Measurements from ENCODE around the gene FNBP1. TPM values are rescaled to one million over a fixed set of nuclear protein-coding genes. Genes with fewer than 3 reads are reported as not detected.
A peak's percentile ranks its signal among the peaks of the same experiment; 100 is the strongest.

The FNBP1 gene
- total RNA-seq, result 100 to 1,000 TPM in 1 of 3 donors, 10 to 100 TPM in 2; 40.9 to 176 (median 42.0) TPM
- long read RNA-seq, donor 1, partial matches to known transcripts, result 14 of 57 reads
- long read RNA-seq, donor 1, other reads (novel, unspliced or antisense), result 43 of 57 reads
- long read RNA-seq, donor 2, partial matches to known transcripts, result 1 of 10 reads
- long read RNA-seq, donor 2, other reads (novel, unspliced or antisense), result 9 of 10 reads

- Histone ChIP-seq H3K36me3 (ENCODE audit: low read depth) (no peaks in the 10 kb centered on the region), H3K4me1 (ENCODE audit: low read depth) (peaks cover 16% of the 10 kb centered on the region), H3K4me3 (peak within 1 kb of the TSS; percentile 90), H3K9me3 (no peaks in the 10 kb centered on the region)
- DNase-seq, result peak; percentile 88 to 89 (median 89)
- peak; percentile 91 for ATAC-seq
- intact Hi-C loops (cut with DNase I, micrococcal nuclease), result loop anchor here in 1 of 2 donors (5.0 kb wide), 1 partner anchor 156 kb away; no protein-coding TSS in a partner anchor
- no peak for TF ChIP-seq CTCF (IDR thresholded peaks at IDR 0.05)
Observed at GRCh38 chr9:130042885-130043653, at the start of gene FNBP1. FNBP1 (minus strand) TSS chr9:130043189; CDS start chr9:130042975, 214 bp downstream.

DNA sequence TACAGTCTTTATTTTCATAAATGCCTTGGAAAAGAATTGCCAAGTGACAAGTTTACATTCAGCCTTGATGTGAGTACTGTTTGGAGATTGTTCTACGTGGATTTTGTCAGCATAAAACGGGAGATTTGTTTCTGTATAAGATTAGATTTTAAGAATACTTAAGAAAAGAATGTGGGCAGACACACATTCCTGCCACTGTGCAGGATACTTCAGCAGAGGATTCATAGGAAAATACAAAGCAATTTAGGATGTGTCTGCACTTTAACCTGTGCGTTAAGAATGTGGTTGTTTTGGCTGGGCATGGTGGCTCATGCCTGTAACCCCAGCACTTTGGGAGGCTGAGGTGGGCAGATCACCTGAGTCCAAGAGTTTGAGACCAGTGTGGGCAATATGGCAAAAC, 47.9 kb upstream of the FNBP1 start:
- no peak for ATAC-seq
- no peaks in the 10 kb centered on the region for H3K36me3 ChIP-seq (ENCODE audit: low read depth)
- H3K9me3 ChIP-seq, result no peaks in the 10 kb centered on the region
- H3K4me1 ChIP-seq (ENCODE audit: low read depth), result no peaks in the 10 kb centered on the region
- TF ChIP-seq CTCF (IDR thresholded peaks at IDR 0.05), result no peak
- H3K4me3 ChIP-seq, result no peak overlapping the region
- DNase-seq, result no peak
- intact Hi-C loops (cut with DNase I, micrococcal nuclease), result no loop called here

GRCh38 chr9:130089141-130089540, 46.2 kb upstream of the FNBP1 start:
- DNase-seq, result no peak
- ATAC-seq, result no peak
- Histone ChIP-seq H3K4me1 (ENCODE audit: low read depth) (no peaks in the 10 kb centered on the region), H3K4me3 (no peak overlapping the region), H3K9me3 (no peaks in the 10 kb centered on the region), H3K36me3 (ENCODE audit: low read depth) (no peaks in the 10 kb centered on the region)
- intact Hi-C loops (cut with DNase I, micrococcal nuclease), result no loop called here
- no peak for TF ChIP-seq CTCF (IDR thresholded peaks at IDR 0.05)

GRCh38 chr9:130088051-130088450, 45.1 kb upstream of the FNBP1 start:
- Histone ChIP-seq H3K36me3 (ENCODE audit: low read depth) (no peaks in the 10 kb centered on the region), H3K4me3 (no peak overlapping the region)

DNA sequence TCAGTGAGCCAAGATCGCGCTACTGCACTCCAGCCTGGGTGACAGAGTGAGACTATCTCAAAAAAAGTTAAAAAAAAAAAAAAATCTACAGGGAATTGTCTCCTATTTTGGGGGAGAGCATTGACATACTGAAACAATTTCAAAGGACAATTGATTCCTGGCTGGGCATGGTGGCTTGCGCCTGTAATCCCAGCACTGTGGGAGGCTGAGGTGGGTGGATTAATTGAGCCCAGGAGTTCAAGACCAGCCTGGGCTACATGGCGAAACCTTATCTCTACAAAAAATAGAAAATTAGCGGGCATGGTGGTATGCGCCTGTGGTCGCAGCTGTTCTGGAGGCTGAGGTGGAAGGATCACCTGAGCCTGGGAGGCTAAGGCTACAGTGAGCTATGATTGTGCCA, 41.3 kb upstream of the FNBP1 start:
- no peak for TF ChIP-seq CTCF (IDR thresholded peaks at IDR 0.05)
- ATAC-seq (no peak), DNase-seq (no peak)
- H3K36me3 ChIP-seq (ENCODE audit: low read depth), result peaks cover 3% of the 10 kb centered on the region
- no peaks in the 10 kb centered on the region for H3K4me1 ChIP-seq (ENCODE audit: low read depth)
- H3K4me3 ChIP-seq, result no peak overlapping the region
- intact Hi-C loops (cut with DNase I, micrococcal nuclease), result no loop called here
- no peaks in the 10 kb centered on the region for H3K9me3 ChIP-seq

More at GRCh38 chr9:130088051-130088450, 45.1 kb upstream of the FNBP1 start:
- intact Hi-C loops (cut with DNase I, micrococcal nuclease), result no loop called here
- DNase-seq (no peak), ATAC-seq (no peak)
- no peaks in the 10 kb centered on the region for H3K9me3 ChIP-seq
- TF ChIP-seq CTCF (IDR thresholded peaks at IDR 0.05), result no peak
- H3K4me1 ChIP-seq (ENCODE audit: low read depth), result no peaks in the 10 kb centered on the region
